KMS-11 (cell line): ENCODE measurements around the gene KMT2E.
A peak's percentile ranks its signal among the peaks of the same experiment; 100 is the strongest.
"Not testable (repeated sequence)": the region's sequence is repeated elsewhere in the genome, so short reads cannot be mapped to it uniquely, and the experiment has no call there.

Experiments used
- H2AFZ ChIP-seq: fragments of 200-600 bp; sonication (generic); 2 replicates; pipeline ENCODE4 v1.6.1; 2016; ENCODE audit warnings: antibody characterized with exemption, mixed run types, low read depth
- H3K27ac ChIP-seq: fragments of 200-600 bp; sonication (generic); 2 replicates; pipeline ENCODE4 v1.6.1; 2016; ENCODE audit warnings: mild to moderate bottlenecking, mixed run types
- H3K27me3 ChIP-seq: fragments of 200-600 bp; sonication (generic); 2 replicates; pipeline ENCODE4 v1.6.1; 2017; ENCODE audit warnings: mild to moderate bottlenecking, low read depth, mixed run types, moderate library complexity; ENCODE audit not compliant: insufficient read depth
- H3K36me3 ChIP-seq: fragments of 200-600 bp; sonication (generic); 2 replicates; pipeline ENCODE4 v1.6.1; 2017; ENCODE audit warnings: mild to moderate bottlenecking, mixed run types; ENCODE audit not compliant: insufficient read depth
- H3K4me1 ChIP-seq: fragments of 200-600 bp; sonication (generic); 2 replicates; pipeline ENCODE4 v1.6.1; 2016; ENCODE audit warnings: mild to moderate bottlenecking, low read depth, mixed run types; ENCODE audit not compliant: poor library complexity, severe bottlenecking
- H3K4me2 ChIP-seq: fragments of 200-600 bp; sonication (generic); 2 replicates; pipeline ENCODE4 v1.7.0; 2016; ENCODE audit warnings: mild to moderate bottlenecking, mixed run types
- H3K4me3 ChIP-seq: fragments of 200-600 bp; sonication (generic); IDR thresholded peaks from 2 replicates; pipeline ENCODE4 v1.6.1; 2017; ENCODE audit warnings: low read depth, low read length, mixed read lengths; ENCODE audit not compliant: insufficient read depth
- H3K79me2 ChIP-seq: fragments of 200-600 bp; sonication (generic); 2 replicates; pipeline ENCODE4 v1.6.1; 2016; ENCODE audit warnings: low read depth, mixed run types; ENCODE audit not compliant: insufficient read depth
- H3K9ac ChIP-seq: fragments of 200-600 bp; sonication (generic); 2 replicates; pipeline ENCODE4 v1.6.1; 2016; ENCODE audit warnings: mild to moderate bottlenecking, mixed run types
- H4K20me1 ChIP-seq: fragments of 200-600 bp; sonication (generic); 2 replicates; pipeline ENCODE4 v1.6.1; 2016; ENCODE audit warnings: mild to moderate bottlenecking, mixed run types; ENCODE audit not compliant: insufficient read depth
- TF ChIP-seq, protein P1 (sequence below): fragments of 200-600 bp; sonication (generic); conservative IDR thresholded peaks from 2 replicates; pipeline ENCODE4 v1.6.1; 2017; ENCODE audit warnings: low read depth, mild to moderate bottlenecking, antibody characterized with exemption, low read length, moderate library complexity, mixed read lengths

Gene KMT2E

DNA sequence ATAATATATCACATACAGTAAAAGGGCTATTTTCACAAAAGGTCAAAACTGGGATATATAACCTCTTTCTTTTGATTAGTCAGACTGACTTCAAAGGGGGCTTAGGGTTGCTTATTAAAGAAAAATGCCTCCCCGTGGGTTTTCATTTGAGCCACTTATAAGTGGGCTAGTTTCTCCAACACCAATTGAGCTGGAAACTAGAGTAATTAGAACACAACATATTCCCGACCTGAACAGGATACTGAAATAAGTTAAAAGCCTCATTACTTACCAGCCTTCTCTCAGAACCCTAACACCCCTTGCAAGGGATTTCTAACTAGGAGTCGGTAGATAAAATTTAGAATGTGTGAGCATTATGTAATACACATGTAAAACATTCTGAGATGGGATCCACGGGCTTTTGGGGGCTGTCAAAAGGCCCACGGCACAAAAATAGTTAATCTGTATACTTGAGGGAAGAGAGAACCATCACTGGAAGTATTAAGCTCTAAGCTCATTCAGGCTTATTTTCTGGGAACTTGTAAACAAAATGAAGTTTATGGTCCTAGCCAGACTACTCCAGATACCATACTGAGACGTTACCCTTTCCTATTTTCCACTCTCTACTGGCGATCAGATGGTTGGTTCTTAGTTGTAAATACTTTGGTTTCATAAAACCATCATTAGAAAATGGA, 29.3 kb upstream of the KMT2E start:
- Histone ChIP-seq H2AFZ (no peak overlapping the region), H3K36me3 (no peaks in the 10 kb centered on the region), H4K20me1 (no peaks in the 10 kb centered on the region; the same call in 1 of the 2 replicates), H3K4me3 (no peak overlapping the region), H3K9ac (peak overlapping the region; percentile 89), H3K27me3 (no peaks in the 10 kb centered on the region), H3K79me2 (peaks cover 48% of the 10 kb centered on the region; the same call in 1 of the 2 replicates), H3K4me2 (peak overlapping the region; percentile 100), H3K4me1 (peaks cover 85% of the 10 kb centered on the region), H3K27ac (peak overlapping the region; percentile 95)
- TF ChIP-seq, protein P1, sequence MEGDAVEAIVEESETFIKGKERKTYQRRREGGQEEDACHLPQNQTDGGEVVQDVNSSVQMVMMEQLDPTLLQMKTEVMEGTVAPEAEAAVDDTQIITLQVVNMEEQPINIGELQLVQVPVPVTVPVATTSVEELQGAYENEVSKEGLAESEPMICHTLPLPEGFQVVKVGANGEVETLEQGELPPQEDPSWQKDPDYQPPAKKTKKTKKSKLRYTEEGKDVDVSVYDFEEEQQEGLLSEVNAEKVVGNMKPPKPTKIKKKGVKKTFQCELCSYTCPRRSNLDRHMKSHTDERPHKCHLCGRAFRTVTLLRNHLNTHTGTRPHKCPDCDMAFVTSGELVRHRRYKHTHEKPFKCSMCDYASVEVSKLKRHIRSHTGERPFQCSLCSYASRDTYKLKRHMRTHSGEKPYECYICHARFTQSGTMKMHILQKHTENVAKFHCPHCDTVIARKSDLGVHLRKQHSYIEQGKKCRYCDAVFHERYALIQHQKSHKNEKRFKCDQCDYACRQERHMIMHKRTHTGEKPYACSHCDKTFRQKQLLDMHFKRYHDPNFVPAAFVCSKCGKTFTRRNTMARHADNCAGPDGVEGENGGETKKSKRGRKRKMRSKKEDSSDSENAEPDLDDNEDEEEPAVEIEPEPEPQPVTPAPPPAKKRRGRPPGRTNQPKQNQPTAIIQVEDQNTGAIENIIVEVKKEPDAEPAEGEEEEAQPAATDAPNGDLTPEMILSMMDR, result no peak

DNA sequence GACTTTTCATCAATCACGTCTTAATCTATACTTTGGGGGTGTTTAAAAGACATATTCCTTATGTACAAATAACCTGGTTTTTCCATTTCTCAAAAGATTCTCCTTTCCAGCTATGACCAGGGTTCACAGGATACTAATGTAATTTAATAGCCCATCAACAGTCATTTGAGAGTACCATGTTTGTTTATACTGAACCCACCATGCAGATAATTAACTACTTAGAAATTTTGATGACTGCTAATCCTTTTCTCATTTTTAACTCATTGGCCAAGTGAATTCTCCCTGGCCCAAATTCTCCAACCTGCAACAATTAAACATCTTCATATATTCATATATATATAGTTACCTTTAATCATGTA, 28.8 kb upstream of the KMT2E start:
- TF ChIP-seq, protein P1, result no peak
- peak overlapping the region; percentile 100 for H3K4me2 ChIP-seq
- peaks cover 48% of the 10 kb centered on the region; the same call in 1 of the 2 replicates for H3K79me2 ChIP-seq
- H3K27me3 ChIP-seq, result no peaks in the 10 kb centered on the region
- H2AFZ ChIP-seq, result no peak overlapping the region
- H3K36me3 ChIP-seq, result no peaks in the 10 kb centered on the region
- peaks cover 81% of the 10 kb centered on the region for H3K4me1 ChIP-seq
- H3K27ac ChIP-seq, result peak overlapping the region; percentile 95
- no peak overlapping the region for H3K4me3 ChIP-seq
- H4K20me1 ChIP-seq, result no peaks in the 10 kb centered on the region; the same call in 1 of the 2 replicates
- H3K9ac ChIP-seq, result peak overlapping the region; percentile 89; the same call in 1 of the 2 replicates

DNA sequence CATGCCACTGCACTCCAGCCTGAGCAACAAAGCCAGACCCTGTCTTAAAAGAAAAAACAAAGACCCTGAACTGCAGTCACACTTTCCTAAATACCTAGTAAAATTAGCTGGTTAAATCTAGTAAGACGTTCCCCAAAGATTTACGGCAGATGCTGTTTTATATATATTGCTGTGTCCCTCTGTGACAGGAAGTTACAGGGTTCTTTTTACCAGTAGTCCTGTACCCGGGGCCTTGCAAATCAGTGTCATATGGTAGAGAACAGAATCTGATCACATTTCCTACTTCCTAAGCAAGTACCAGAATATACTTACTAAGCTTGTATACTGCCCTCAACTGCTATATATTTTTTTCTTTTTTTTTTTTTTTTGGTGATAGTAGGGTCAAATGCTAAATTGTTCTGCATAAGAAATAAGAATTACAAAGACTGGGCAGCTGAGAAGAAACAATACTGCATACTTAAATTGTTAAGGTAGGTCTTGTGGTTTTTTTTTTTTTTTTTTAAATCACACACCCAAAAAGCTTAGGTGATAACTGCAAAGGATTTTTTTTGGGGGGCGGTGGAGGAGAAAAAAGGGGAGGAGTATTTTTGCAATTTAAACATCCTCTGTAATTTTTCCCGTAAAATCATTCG, 27.3 kb upstream of the KMT2E start:
- peak overlapping the region; percentile 100; the same call in 1 of the 2 replicates for H3K4me2 ChIP-seq
- H3K79me2 ChIP-seq, result peaks cover 37% of the 10 kb centered on the region; the same call in 1 of the 2 replicates
- no peak overlapping the region for H3K4me3 ChIP-seq
- no peaks in the 10 kb centered on the region for H3K36me3 ChIP-seq
- H4K20me1 ChIP-seq, result no peaks in the 10 kb centered on the region; the same call in 1 of the 2 replicates
- peaks cover 72% of the 10 kb centered on the region for H3K4me1 ChIP-seq
- no peaks in the 10 kb centered on the region for H3K27me3 ChIP-seq
- H3K27ac ChIP-seq, result peak overlapping the region; percentile 95; the same call in 1 of the 2 replicates
- H2AFZ ChIP-seq, result no peak overlapping the region
- TF ChIP-seq, protein P1, result no peak
- H3K9ac ChIP-seq, result no peak overlapping the region

DNA sequence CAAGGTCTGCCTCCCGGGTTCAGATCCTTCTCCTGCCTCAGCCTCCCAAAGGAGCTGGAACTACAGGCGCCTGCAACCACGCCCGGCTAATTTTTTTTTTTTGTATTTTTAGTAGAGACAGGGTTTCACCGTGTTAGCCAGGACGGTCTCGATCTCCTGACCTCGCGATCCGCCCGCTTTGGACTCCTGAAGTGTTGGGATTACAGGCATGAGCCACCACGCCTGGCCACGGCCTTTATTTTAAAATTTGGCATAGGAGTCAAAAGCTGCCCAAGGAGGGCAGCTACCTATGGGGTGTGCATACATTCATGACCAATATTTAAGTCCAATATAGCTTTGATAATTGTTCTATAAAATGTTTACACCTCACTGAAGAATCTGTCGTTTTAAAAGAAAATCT, 26.6 kb upstream of the KMT2E start:
- not testable (repeated sequence) for H3K4me2 ChIP-seq, H2AFZ ChIP-seq, H3K4me3 ChIP-seq, H3K9ac ChIP-seq, H3K27me3 ChIP-seq, H4K20me1 ChIP-seq, H3K36me3 ChIP-seq, H3K27ac ChIP-seq
- H3K79me2 ChIP-seq, result peaks cover 37% of the 10 kb centered on the region
- peaks cover 72% of the 10 kb centered on the region for H3K4me1 ChIP-seq

DNA sequence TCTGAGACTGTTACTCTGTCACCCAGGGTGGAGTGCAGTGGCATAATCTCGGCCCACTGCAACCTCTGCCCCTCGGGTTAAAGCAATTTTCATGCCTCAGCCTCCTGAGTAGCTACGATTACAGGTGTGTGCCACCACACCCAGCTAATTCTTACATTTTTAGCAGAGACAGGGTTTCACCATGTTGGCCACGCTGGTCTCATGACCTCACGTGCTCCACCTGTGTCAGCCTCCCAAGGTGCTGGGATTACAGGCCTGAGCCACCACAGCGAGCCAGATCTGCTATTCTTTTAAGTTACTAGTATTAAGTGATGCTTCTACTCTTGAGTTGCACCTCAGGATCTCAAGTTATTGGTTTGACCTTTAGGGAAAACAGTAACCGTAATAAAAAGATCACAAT, 23.0 kb upstream of the KMT2E start:
- no peak overlapping the region for H2AFZ ChIP-seq
- H3K4me1 ChIP-seq, result peaks cover 72% of the 10 kb centered on the region
- TF ChIP-seq, protein P1, result no peak
- no peak overlapping the region for H3K9ac ChIP-seq
- no peak overlapping the region for H3K4me2 ChIP-seq
- H3K27ac ChIP-seq, result no peak overlapping the region
- H3K79me2 ChIP-seq, result peaks cover 51% of the 10 kb centered on the region
- no peaks in the 10 kb centered on the region; the same call in 1 of the 2 replicates for H3K36me3 ChIP-seq
- H4K20me1 ChIP-seq, result peaks cover 15% of the 10 kb centered on the region; the same call in 1 of the 2 replicates
- no peaks in the 10 kb centered on the region for H3K27me3 ChIP-seq
- no peak overlapping the region for H3K4me3 ChIP-seq
